Endodermal cell (in vitro differentiated cells): ENCODE data around the gene OR52A1. TPM values are rescaled to one million over a fixed set of nuclear protein-coding genes. Genes with fewer than 3 reads are reported as not detected.

Experiments
- DNase-seq: peaks from one replicate; pipeline ENCODE4 v3.0.0-alpha.2; 2017
- H3K27ac ChIP-seq: 2 replicates; pipeline ENCODE4 v1.5.1; 2013; ENCODE audit warnings: mild to moderate bottlenecking, low read depth, low read length, moderate library complexity
- H3K27me3 ChIP-seq: 2 replicates; pipeline ENCODE4 v1.6.1; 2013; ENCODE audit warnings: mild to moderate bottlenecking, low read length, moderate library complexity; ENCODE audit not compliant: insufficient read depth, control insufficient read depth, poor library complexity, severe bottlenecking
- H3K36me3 ChIP-seq: 2 replicates; pipeline ENCODE4 v1.7.0; 2013; ENCODE audit warnings: mild to moderate bottlenecking, low read length, moderate library complexity; ENCODE audit not compliant: control insufficient read depth, insufficient read depth
- H3K4me1 ChIP-seq: one replicate; pipeline ENCODE4 v1.7.0; 2013; ENCODE audit warnings: low read length; ENCODE audit not compliant: control insufficient read depth, insufficient read depth
- H3K4me3 ChIP-seq: 2 replicates; pipeline ENCODE4 v1.5.1; 2013; ENCODE audit warnings: mild to moderate bottlenecking, low read length, moderate library complexity
- H3K9ac ChIP-seq: 2 replicates; pipeline ENCODE4 v1.6.1; 2013; ENCODE audit warnings: mild to moderate bottlenecking, low read length, moderate library complexity; ENCODE audit not compliant: poor library complexity, severe bottlenecking; ENCODE audit errors: extremely low read depth
- H3K9me3 ChIP-seq: 2 replicates; pipeline ENCODE4 v1.6.1; 2013; ENCODE audit warnings: mild to moderate bottlenecking, low read length, moderate library complexity; ENCODE audit not compliant: control insufficient read depth
- H3K27ac Mint-ChIP-seq: 2 replicates; pipeline ENCODE4 v1.8.0; 2020; ENCODE audit warnings: mixed read lengths
- H3K27me3 Mint-ChIP-seq: 2 replicates; pipeline ENCODE4 v1.8.0; 2021; ENCODE audit warnings: mild to moderate bottlenecking, mixed read lengths; ENCODE audit not compliant: insufficient read depth
- H3K36me3 Mint-ChIP-seq: 2 replicates; pipeline ENCODE4 v1.8.0; 2020; ENCODE audit warnings: low read depth, mixed read lengths
- H3K4me1 Mint-ChIP-seq: 2 replicates; pipeline ENCODE4 v1.8.0; 2020; ENCODE audit warnings: mixed read lengths
- H3K4me3 Mint-ChIP-seq: 2 replicates; pipeline ENCODE4 v1.8.0; 2020; ENCODE audit warnings: mild to moderate bottlenecking, moderate library complexity, mixed read lengths
- H3K9me3 Mint-ChIP-seq: 2 replicates; pipeline ENCODE4 v1.8.0; 2020; ENCODE audit warnings: mild to moderate bottlenecking, mixed read lengths
- WGBS, 2 experiments: methylation state at CpG; one replicate each; pipeline versions ENCODE4 v1.1.5 to v1.1.7; 2013; ENCODE audit warnings: missing lambda C conversion rate in 2 of 2, mixed read lengths in 1 of 2; ENCODE audit not compliant: insufficient coverage in 1 of 2, insufficient read length in 1 of 2; 5-methylcytosine and 5-hydroxymethylcytosine counted together
- total RNA-seq, 2 donors: library from RNA; stranded (reverse); fragmentation: NEBNext Ultra II Directional in 1 of 2; extraction: Animal tissue kit (Norgen Biotek cat#: 25700) in 1 of 2; gene quantifications; 2 replicates in 1 of 2; 3 replicates in 1 of 2; pipeline ENCODE4 v1.2.1, GENCODE V29; 2021
- TF ChIP-seq, protein P1 (sequence below): fragments of 200-600 bp; sonication (generic); conservative IDR thresholded peaks from 2 replicates; pipeline ENCODE4 v1.5.0; 2021; ENCODE audit warnings: antibody characterized with exemption, mild to moderate bottlenecking

OR52A1 gene
- total RNA-seq, 2 donors from 2014 or later = 2.5 to 14.3 TPM

DNA sequence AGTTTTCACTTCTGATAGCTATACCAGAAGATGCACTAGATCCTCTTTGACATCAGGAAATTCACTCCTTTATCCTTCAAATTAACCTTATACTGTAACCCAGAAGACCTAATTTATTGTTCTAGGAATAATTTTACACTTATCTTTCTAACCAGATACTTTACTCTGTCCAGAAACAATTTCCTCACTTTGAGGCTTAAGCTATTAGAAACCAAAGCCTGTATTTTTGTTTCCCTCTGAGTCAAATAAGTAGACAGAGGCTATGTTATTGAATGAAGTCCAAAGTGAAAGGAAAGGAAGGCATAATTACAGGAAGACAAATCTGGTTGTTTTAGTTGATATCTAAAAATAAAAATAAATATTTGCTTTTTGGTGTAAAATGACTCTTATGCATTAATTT, 43.7 kb upstream of the OR52A1 start:
- Histone ChIP-seq H3K4me1 (no peaks in the 10 kb centered on the region), H3K27me3 (no peaks in the 10 kb centered on the region), H3K4me3 (no peak overlapping the region), H3K36me3 (no peaks in the 10 kb centered on the region), H3K27ac (no peak overlapping the region), H3K9me3 (no peaks in the 10 kb centered on the region), H3K9ac (no peak overlapping the region)
- H3K36me3 Mint-ChIP-seq = no peaks in the 10 kb centered on the region
- no peak overlapping the region for H3K4me3 Mint-ChIP-seq
- H3K27ac Mint-ChIP-seq = no peak overlapping the region
- H3K9me3 Mint-ChIP-seq = peaks cover 7% of the 10 kb centered on the region
- DNase-seq = no peak
- H3K27me3 Mint-ChIP-seq = no peaks in the 10 kb centered on the region
- H3K4me1 Mint-ChIP-seq = peaks cover 21% of the 10 kb centered on the region
- TF ChIP-seq, protein P1, sequence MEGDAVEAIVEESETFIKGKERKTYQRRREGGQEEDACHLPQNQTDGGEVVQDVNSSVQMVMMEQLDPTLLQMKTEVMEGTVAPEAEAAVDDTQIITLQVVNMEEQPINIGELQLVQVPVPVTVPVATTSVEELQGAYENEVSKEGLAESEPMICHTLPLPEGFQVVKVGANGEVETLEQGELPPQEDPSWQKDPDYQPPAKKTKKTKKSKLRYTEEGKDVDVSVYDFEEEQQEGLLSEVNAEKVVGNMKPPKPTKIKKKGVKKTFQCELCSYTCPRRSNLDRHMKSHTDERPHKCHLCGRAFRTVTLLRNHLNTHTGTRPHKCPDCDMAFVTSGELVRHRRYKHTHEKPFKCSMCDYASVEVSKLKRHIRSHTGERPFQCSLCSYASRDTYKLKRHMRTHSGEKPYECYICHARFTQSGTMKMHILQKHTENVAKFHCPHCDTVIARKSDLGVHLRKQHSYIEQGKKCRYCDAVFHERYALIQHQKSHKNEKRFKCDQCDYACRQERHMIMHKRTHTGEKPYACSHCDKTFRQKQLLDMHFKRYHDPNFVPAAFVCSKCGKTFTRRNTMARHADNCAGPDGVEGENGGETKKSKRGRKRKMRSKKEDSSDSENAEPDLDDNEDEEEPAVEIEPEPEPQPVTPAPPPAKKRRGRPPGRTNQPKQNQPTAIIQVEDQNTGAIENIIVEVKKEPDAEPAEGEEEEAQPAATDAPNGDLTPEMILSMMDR = no peak

DNA sequence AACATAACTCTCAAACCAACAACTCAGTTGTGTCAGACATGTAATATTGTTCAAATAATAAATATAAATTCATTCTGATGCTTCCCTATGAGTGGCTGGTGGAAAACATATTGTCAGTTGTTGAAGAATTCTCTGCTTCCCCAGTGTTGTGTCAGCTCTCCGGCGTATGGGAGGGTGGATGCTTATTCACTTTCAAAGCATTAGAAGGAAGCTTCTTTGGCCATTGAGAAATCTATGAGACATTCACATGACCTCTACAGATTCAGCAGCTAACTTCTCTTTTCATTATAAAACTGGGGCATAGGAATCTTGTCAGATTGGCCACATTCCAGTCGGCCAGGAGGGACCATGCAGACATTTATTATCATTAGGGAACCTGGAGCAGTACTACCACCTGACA, 43.0 kb upstream of the OR52A1 start:
- Mint-ChIP-seq H3K27ac (no peak overlapping the region), H3K4me3 (no peak overlapping the region), H3K4me1 (peaks cover 21% of the 10 kb centered on the region), H3K9me3 (peaks cover 11% of the 10 kb centered on the region), H3K36me3 (no peaks in the 10 kb centered on the region), H3K27me3 (no peaks in the 10 kb centered on the region)
- TF ChIP-seq, protein P1 = no peak
- DNase-seq = no peak
- H3K4me3 ChIP-seq = no peak overlapping the region
- no peaks in the 10 kb centered on the region for H3K27me3 ChIP-seq
- H3K36me3 ChIP-seq = no peaks in the 10 kb centered on the region
- no peaks in the 10 kb centered on the region for H3K4me1 ChIP-seq
- H3K27ac ChIP-seq = no peak overlapping the region
- 90 to 97% methylated on average over 3 of the region's 3 CpGs for WGBS, 2 experiments
- no peak overlapping the region for H3K9ac ChIP-seq
- peaks cover 7% of the 10 kb centered on the region for H3K9me3 ChIP-seq

DNA sequence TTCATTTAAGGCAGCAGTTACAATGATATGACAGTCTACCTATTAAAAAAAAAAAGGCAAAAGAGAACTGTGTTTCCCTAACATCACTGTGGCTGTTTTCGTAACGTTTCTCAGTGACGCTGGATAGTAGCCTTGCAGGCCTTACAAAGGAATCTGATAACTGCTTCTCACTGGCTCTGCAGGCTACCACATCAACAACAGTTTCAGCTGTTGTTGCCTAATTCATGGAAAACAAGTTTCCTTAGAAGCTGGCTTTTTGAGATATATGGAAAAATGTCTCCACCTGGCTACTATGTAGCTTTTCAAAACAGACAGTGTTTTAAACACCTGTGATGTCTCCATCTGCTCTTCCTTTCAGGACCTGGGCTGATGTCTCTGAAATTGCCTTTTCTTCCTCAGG, 42.2 kb upstream of the OR52A1 start:
- H3K4me3 ChIP-seq = no peak overlapping the region
- Mint-ChIP-seq H3K4me1 (peaks cover 21% of the 10 kb centered on the region), H3K4me3 (no peak overlapping the region), H3K27me3 (no peaks in the 10 kb centered on the region), H3K27ac (no peak overlapping the region), H3K9me3 (peaks cover 13% of the 10 kb centered on the region), H3K36me3 (no peaks in the 10 kb centered on the region)
- no peaks in the 10 kb centered on the region for H3K4me1 ChIP-seq
- H3K9ac ChIP-seq = no peak overlapping the region
- H3K36me3 ChIP-seq = no peaks in the 10 kb centered on the region
- no peak for DNase-seq
- H3K27ac ChIP-seq = no peak overlapping the region
- 75 to 77% methylated on average over 3 of the region's 3 CpGs for WGBS, 2 experiments
- H3K27me3 ChIP-seq = no peaks in the 10 kb centered on the region
- peaks cover 9% of the 10 kb centered on the region for H3K9me3 ChIP-seq
- TF ChIP-seq, protein P1 = no peak
